B cell (primary cell): ENCODE results near the gene GALR2. TPM values are rescaled to one million over a fixed set of nuclear protein-coding genes. Genes with fewer than 3 reads are reported as not detected.

Source experiments
- ATAC-seq: fragments of 200-7000 bp; cut with Tn5 transposase; one replicate; pipeline ENCODE4 v1.10.0; 2021; ENCODE audit warnings: low read depth, mild to moderate bottlenecking, moderate number of reproducible peaks, moderate library complexity
- CTCF ChIA-PET: fragments of 350-600 bp; sonication (Branson Sonifier 250); formaldehyde crosslinking; loops from one replicate; lab custom pipeline; 2021; ENCODE audit warnings: antibody characterized with exemption, inconsistent platforms; lab: Charles Lee
- POLR2A ChIA-PET: fragments of 350-600 bp; sonication (Branson Sonifier 250); formaldehyde crosslinking; loops from one replicate; lab custom pipeline; 2021; ENCODE audit warnings: antibody characterized with exemption; lab: Charles Lee
- DNase-seq: peaks from one replicate; pipeline ENCODE4 v3.0.0; 2013
- H2AFZ ChIP-seq: 2 replicates; pipeline ENCODE4 v1.6.1; 2012; ENCODE audit warnings: mild to moderate bottlenecking, low read depth, low read length; ENCODE audit not compliant: insufficient read depth, poor library complexity, severe bottlenecking
- H3K27ac ChIP-seq, 2 donors: 1 replicate in 1 of 2; 2 replicates in 1 of 2; pipeline ENCODE4 v1.5.1; 2012 to 2013; ENCODE audit warnings: low read length in 2 of 2, mild to moderate bottlenecking in 2 of 2, moderate library complexity in 1 of 2
- H3K27me3 ChIP-seq, 4 experiments: fragments of 200-600 bp in 1 of 4; sonication (generic) in 1 of 4; replicated peaks in 1 of 4; 1 replicate in 2 of 4; 2 replicates in 2 of 4; pipeline versions ENCODE4 v1.6.1 to v1.7.0; 2013 to 2016; ENCODE audit warnings: low read length in 3 of 4, mild to moderate bottlenecking in 2 of 4, mixed read lengths in 1 of 4, moderate library complexity in 1 of 4; ENCODE audit not compliant: insufficient read depth in 4 of 4, control insufficient read depth in 3 of 4; ENCODE audit errors: control extremely low read depth in 1 of 4
- H3K36me3 ChIP-seq, 2 experiments: replicated peaks in 1 of 2; 1 replicate in 1 of 2; 2 replicates in 1 of 2; pipeline versions ENCODE4 v1.6.1 to v1.7.1; 2013; ENCODE audit warnings: low read length in 1 of 2; ENCODE audit not compliant: insufficient read depth in 2 of 2, control insufficient read depth in 1 of 2; ENCODE audit errors: control extremely low read depth in 1 of 2, extremely low read depth in 1 of 2
- H3K4me1 ChIP-seq, 2 donors: fragments of 200-600 bp in 1 of 2; sonication (generic) in 1 of 2; 1 replicate in 1 of 2; 2 replicates in 1 of 2; pipeline versions ENCODE4 v1.5.1 to v1.6.1; 2013 to 2017; ENCODE audit warnings: low read length in 2 of 2; ENCODE audit not compliant: control insufficient read depth in 2 of 2, insufficient read depth in 2 of 2
- H3K4me2 ChIP-seq: replicated peaks from 2 replicates; pipeline ENCODE3; 2012; ENCODE audit warnings: mild to moderate bottlenecking, low read depth, low read length; ENCODE audit not compliant: poor library complexity, severe bottlenecking
- H3K4me3 ChIP-seq, 5 experiments: fragments of 200-600 bp in 1 of 5; sonication (generic) in 1 of 5; 1 replicate in 3 of 5; 2 replicates in 2 of 5; pipeline versions ENCODE4 v1.5.1 to v1.7.0; 2011 to 2016; ENCODE audit warnings: low read length in 4 of 5, mild to moderate bottlenecking in 4 of 5, low read depth in 2 of 5, control low read depth in 1 of 5, moderate library complexity in 1 of 5; ENCODE audit not compliant: insufficient read depth in 1 of 5; ENCODE audit errors: control extremely low read depth in 1 of 5, extremely low read depth in 1 of 5
- H3K79me2 ChIP-seq: fragments of 200-600 bp; sonication (generic); one replicate; pipeline ENCODE4 v1.6.0; 2016; ENCODE audit warnings: low read length; ENCODE audit not compliant: control insufficient read depth, insufficient read depth
- H3K9ac ChIP-seq: fragments of 200-600 bp; sonication (generic); 2 replicates; pipeline ENCODE4 v1.6.1; 2017; ENCODE audit warnings: mild to moderate bottlenecking, low read length, moderate library complexity
- H3K9me3 ChIP-seq, 3 donors: one replicate each; pipeline versions ENCODE4 v1.6.1 to v1.7.1; 2013; ENCODE audit warnings: low read length in 2 of 3; ENCODE audit not compliant: control insufficient read depth in 2 of 3, insufficient read depth in 1 of 3; ENCODE audit errors: control extremely low read depth in 1 of 3
- H4K20me1 ChIP-seq: 2 replicates; pipeline ENCODE4 v1.6.0; 2012; ENCODE audit warnings: mild to moderate bottlenecking, low read length; ENCODE audit not compliant: insufficient read depth, control insufficient read depth, poor library complexity, severe bottlenecking
- H3K27ac Mint-ChIP-seq: one replicate; pipeline ENCODE4 v1.8.0; 2021; ENCODE audit warnings: mixed read lengths
- H3K27me3 Mint-ChIP-seq: one replicate; pipeline ENCODE4 v1.8.0; 2021; ENCODE audit warnings: mixed read lengths
- H3K4me1 Mint-ChIP-seq: one replicate; pipeline ENCODE4 v1.8.0; 2021; ENCODE audit warnings: mixed read lengths
- H3K4me3 Mint-ChIP-seq: one replicate; pipeline ENCODE4 v1.8.0; 2021; ENCODE audit warnings: mixed read lengths
- H3K9me3 Mint-ChIP-seq: one replicate; pipeline ENCODE4 v1.8.0; 2022; ENCODE audit warnings: mixed read lengths; ENCODE audit not compliant: insufficient read depth
- CTCF ChIP-seq: fragments of 200-600 bp; IDR thresholded peaks from one replicate; pipeline ENCODE4 v1.8.0; 2022; ENCODE audit warnings: antibody characterized with exemption, mild to moderate bottlenecking
- EZH2 ChIP-seq: IDR thresholded peaks from 2 replicates; pipeline ENCODE4 v1.6.1; 2012; ENCODE audit warnings: borderline replicate concordance, low read depth, mild to moderate bottlenecking, moderate library complexity, low read length; ENCODE audit not compliant: insufficient read depth, poor library complexity, severe bottlenecking
- WGBS: methylation state at CpG from one replicate; pipeline ENCODE4 v1.1.5; 2013; ENCODE audit warnings: missing lambda C conversion rate; ENCODE audit not compliant: insufficient coverage; 5-methylcytosine and 5-hydroxymethylcytosine counted together
- intact Hi-C: fragments of 100-400 bp; cut with micrococcal nuclease; formaldehyde crosslinking; loops from one replicate; pipeline ENCODE4 v1.10.0; 2022
- polyA plus RNA-seq: library from polyadenylated mRNA; depleted of rRNA; stranded (reverse); fragments of >200 nt; gene quantifications from 2 replicates; pipeline ENCODE4 v1.2.3, GENCODE V29; 2012
- total RNA-seq, 2 donors: library from RNA; stranded (reverse); fragments of 120-200 nt in 1 of 2; gene quantifications; 1 replicate in 1 of 2; 2 replicates in 1 of 2; pipeline versions ENCODE4 v1.2.3 to v1.2.4, GENCODE V29; 2013 to 2022

The GALR2 gene
- total and polyA plus RNA-seq, 2 donors (not counting 1 experiment from before 2014, with no cell fraction given): 0.42 to 1.2 TPM

- H3K27me3 Mint-ChIP-seq: no peaks in the 10 kb centered on the region
These were observed 47.3 kb upstream of the GALR2 start, which contains the start of gene EVPL for GRCh38 chr17:76027159-76027839. Gene EVPL (minus strand): TSS chr17:76027306. CDS start chr17:76027198, 108 bp downstream.

More at GRCh38 chr17:76027159-76027839, 47.3 kb upstream of the GALR2 start, which contains the start of gene EVPL:
- Histone ChIP-seq H3K4me2 (no peak within 1 kb of the TSS), H4K20me1 (no peaks in the 10 kb centered on the region), H3K4me1 (peaks cover 8 to 9% of the 10 kb centered on the region in 2 donors), H3K4me3 (no peak within 1 kb of the TSS), H3K9ac (no peak within 1 kb of the TSS), H3K27ac (no peak within 1 kb of the TSS), H3K27me3 (peaks cover 0 to 2% (median 0%) of the 10 kb centered on the region in 4 experiments), H3K36me3 (no peaks in the 10 kb centered on the region), H3K9me3 (no peaks in the 10 kb centered on the region), H2AFZ (no peak within 1 kb of the TSS), H3K79me2 (no peaks in the 10 kb centered on the region)
- Mint-ChIP-seq H3K27ac (no peak within 1 kb of the TSS), H3K4me3 (no peak within 1 kb of the TSS), H3K4me1 (peaks cover 8% of the 10 kb centered on the region), H3K9me3 (no peaks in the 10 kb centered on the region)
- DNase-seq (no peak), ATAC-seq (no peak)
- WGBS: 90% methylated on average over 10 of the region's 24 CpGs
- no peak for TF ChIP-seq CTCF
- no peak for TF ChIP-seq EZH2
- POLR2A ChIA-PET: no interaction called here
- intact Hi-C loops: no loop called here
- CTCF ChIA-PET: interaction anchor here (0.7 to 1.0 kb wide), 3 partner anchors 13 to 175 kb away, joined by 3 read pairs; no protein-coding TSS in a partner anchor
